BLaER1 (cell line): Measurements from ENCODE around the gene CDCA3.
A peak's percentile ranks its signal among the peaks of the same experiment; 100 is the strongest.
"Not testable (repeated sequence)": the region's sequence is repeated elsewhere in the genome, so short reads cannot be mapped to it uniquely, and the experiment has no call there.

Experiments used
- H3K27ac ChIP-seq: shearing (Covaris generic); formaldehyde crosslinking; 2 replicates; pipeline ENCODE4 v1.8.1; 2022
- H3K27me3 ChIP-seq: shearing (Covaris generic); formaldehyde crosslinking; 2 replicates; pipeline ENCODE4 v1.8.1; 2022
- H3K36me3 ChIP-seq: shearing (Covaris generic); formaldehyde crosslinking; 2 replicates; pipeline ENCODE4 v1.8.1; 2022
- H3K4me1 ChIP-seq: shearing (Covaris generic); formaldehyde crosslinking; 2 replicates; pipeline ENCODE4 v1.8.1; 2022
- H3K4me2 ChIP-seq: shearing (Covaris generic); formaldehyde crosslinking; 2 replicates; pipeline ENCODE4 v1.8.1; 2022
- H3K4me3 ChIP-seq: shearing (Covaris generic); formaldehyde crosslinking; 2 replicates; pipeline ENCODE4 v1.8.1; 2022
- H3K9ac ChIP-seq: shearing (Covaris generic); formaldehyde crosslinking; 2 replicates; pipeline ENCODE4 v1.8.1; 2022
- H3K9me3 ChIP-seq: shearing (Covaris generic); formaldehyde crosslinking; 2 replicates; pipeline ENCODE4 v1.8.1; 2022
- H4K20me1 ChIP-seq: shearing (Covaris generic); formaldehyde crosslinking; 2 replicates; pipeline ENCODE4 v1.8.1; 2022
- Cebpa-rat ChIP-seq: shearing (Covaris generic); IDR thresholded peaks from 2 replicates; pipeline ENCODE4 v1.8.1; 2022

The CDCA3 gene

GRCh38 chr12:6872073-6873048 is 21.3 kb upstream of the CDCA3 start:
- Histone ChIP-seq H3K4me3 (peak overlapping the region; percentile 87), H3K27ac (peak overlapping the region; percentile 86), H3K9me3 (no peaks in the 10 kb centered on the region), H3K9ac (peak overlapping the region; percentile 88), H3K4me2 (peak overlapping the region; percentile 100), H3K36me3 (peaks cover 39% of the 10 kb centered on the region), H3K27me3 (no peaks in the 10 kb centered on the region), H4K20me1 (peaks cover 51% of the 10 kb centered on the region), H3K4me1 (peaks cover 53% of the 10 kb centered on the region)
- no peak for TF ChIP-seq Cebpa-rat

DNA sequence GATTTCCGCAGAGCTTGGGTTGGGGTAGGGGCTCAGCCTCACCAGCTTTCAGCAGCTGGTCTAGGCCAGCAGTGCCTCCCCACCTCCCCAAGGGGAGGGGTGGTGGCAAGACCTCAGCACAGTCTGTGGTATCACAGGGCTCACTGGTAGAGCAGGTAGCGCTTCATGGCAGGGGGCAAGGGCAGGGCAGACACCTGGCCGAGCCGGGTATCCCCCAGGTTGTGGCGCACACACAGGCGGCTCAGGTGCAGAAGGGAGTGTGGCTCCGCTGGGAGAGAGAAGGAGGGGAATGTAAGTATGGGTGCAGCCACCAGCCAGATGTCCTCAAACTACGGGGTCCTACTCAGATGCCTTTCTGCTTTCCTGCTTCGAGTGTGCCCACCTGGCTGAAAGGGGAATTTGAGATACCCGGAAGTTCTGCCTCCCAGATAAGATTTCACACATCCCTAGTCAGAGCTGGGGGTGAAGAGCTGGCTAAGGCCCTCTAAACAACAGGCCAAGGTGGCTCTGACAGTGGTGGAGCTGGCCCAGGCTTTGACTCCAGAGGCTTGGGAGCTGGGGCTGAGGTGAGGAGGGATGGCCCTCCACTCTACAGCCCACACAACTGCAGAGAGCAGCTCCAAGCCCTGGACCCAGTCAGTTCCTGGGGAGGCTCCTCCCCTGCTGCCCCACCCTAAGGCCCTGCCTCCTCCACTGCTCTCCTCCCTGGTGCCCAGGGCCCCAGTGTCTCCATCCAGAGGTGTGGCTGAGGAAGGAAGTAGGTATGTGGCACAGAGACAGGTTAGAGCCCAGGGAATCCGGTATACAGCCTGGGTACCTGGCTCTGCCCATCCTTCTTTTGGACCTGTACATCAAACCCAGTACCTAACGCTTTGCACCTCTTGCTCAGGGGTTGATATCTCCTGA is 20.2 kb upstream of the CDCA3 start:
- no peak for TF ChIP-seq Cebpa-rat
- Histone ChIP-seq H4K20me1 (peaks cover 58% of the 10 kb centered on the region), H3K27ac (peak overlapping the region; percentile 86), H3K9ac (peak overlapping the region; percentile 88), H3K27me3 (no peaks in the 10 kb centered on the region), H3K4me2 (peak overlapping the region; percentile 100), H3K4me1 (peaks cover 61% of the 10 kb centered on the region), H3K36me3 (peaks cover 41% of the 10 kb centered on the region), H3K9me3 (no peaks in the 10 kb centered on the region), H3K4me3 (peak overlapping the region; percentile 87)

GRCh38 chr12:6870304-6870703 is 19.2 kb upstream of the CDCA3 start:
- not testable (repeated sequence) for H3K9me3 ChIP-seq, H3K27me3 ChIP-seq, H3K4me3 ChIP-seq
- H3K9ac ChIP-seq: peak overlapping the region; percentile 98
- peaks cover 66% of the 10 kb centered on the region for H3K4me1 ChIP-seq
- 0 out of 2 replicates have a peak overlapping the region, but pooled peaks have one; percentile 35 for H3K27ac ChIP-seq
- H3K4me2 ChIP-seq: peak overlapping the region; percentile 100
- H4K20me1 ChIP-seq: peaks cover 63% of the 10 kb centered on the region
- H3K36me3 ChIP-seq: peaks cover 41% of the 10 kb centered on the region

DNA sequence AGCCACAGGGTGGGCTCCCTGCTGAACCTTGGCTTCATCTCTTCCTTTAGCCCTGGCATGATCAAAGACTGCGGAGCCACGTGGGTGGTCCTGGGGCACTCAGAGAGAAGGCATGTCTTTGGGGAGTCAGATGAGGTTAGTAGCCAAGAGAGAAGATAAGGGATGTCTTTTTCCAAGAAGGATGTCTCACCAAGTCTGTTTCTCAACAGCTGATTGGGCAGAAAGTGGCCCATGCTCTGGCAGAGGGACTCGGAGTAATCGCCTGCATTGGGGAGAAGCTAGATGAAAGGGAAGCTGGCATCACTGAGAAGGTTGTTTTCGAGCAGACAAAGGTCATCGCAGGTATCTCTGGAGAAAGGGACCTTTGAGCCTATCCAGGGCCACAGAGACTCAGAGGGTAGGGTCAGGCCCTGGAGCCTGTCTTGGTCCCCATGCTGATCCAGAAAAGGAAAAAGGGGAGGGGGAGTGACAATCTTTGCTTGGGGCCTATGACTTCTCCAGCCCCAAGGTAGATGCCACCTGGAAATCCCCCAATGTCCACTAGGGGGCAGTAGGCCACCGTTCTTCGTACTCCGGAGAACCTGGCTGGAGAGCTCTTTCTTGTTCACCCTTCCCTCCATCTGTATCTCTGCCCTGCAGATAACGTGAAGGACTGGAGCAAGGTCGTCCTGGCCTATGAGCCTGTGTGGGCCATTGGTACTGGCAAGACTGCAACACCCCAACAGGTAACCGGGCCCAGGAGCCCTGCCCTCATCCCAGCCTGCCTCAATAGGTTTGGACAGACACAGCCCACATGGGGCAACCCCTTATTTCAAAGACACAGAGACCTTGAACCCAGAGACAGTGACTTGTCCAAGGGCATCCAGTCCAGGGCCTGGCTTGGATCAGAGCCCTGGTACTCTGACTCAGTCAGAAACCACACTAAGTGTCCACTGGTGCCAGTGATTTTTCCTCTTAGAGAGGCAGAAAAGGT is 18.2 kb upstream of the CDCA3 start:
- Histone ChIP-seq H3K27me3 (no peaks in the 10 kb centered on the region), H3K4me2 (peak overlapping the region; percentile 100), H4K20me1 (peaks cover 63% of the 10 kb centered on the region), H3K4me3 (peak overlapping the region; percentile 86), H3K9ac (peak overlapping the region; percentile 98), H3K9me3 (no peaks in the 10 kb centered on the region), H3K36me3 (peaks cover 49% of the 10 kb centered on the region), H3K4me1 (peaks cover 67% of the 10 kb centered on the region), H3K27ac (peak overlapping the region; percentile 96; the same call in 1 of the 2 replicates)
- TF ChIP-seq Cebpa-rat: no peak

GRCh38 chr12:6868211-6869048 is 17.3 kb upstream of the CDCA3 start:
- peaks cover 60% of the 10 kb centered on the region for H3K4me1 ChIP-seq
- peaks cover 58% of the 10 kb centered on the region for H3K36me3 ChIP-seq
- H3K27ac ChIP-seq: peak overlapping the region; percentile 96
- H3K9ac ChIP-seq: peak overlapping the region; percentile 98
- no peak for TF ChIP-seq Cebpa-rat
- peaks cover 63% of the 10 kb centered on the region for H4K20me1 ChIP-seq
- peak overlapping the region; percentile 100 for H3K4me2 ChIP-seq
- H3K4me3 ChIP-seq: peak overlapping the region; percentile 86
- no peaks in the 10 kb centered on the region for H3K27me3 ChIP-seq
- no peaks in the 10 kb centered on the region for H3K9me3 ChIP-seq

DNA sequence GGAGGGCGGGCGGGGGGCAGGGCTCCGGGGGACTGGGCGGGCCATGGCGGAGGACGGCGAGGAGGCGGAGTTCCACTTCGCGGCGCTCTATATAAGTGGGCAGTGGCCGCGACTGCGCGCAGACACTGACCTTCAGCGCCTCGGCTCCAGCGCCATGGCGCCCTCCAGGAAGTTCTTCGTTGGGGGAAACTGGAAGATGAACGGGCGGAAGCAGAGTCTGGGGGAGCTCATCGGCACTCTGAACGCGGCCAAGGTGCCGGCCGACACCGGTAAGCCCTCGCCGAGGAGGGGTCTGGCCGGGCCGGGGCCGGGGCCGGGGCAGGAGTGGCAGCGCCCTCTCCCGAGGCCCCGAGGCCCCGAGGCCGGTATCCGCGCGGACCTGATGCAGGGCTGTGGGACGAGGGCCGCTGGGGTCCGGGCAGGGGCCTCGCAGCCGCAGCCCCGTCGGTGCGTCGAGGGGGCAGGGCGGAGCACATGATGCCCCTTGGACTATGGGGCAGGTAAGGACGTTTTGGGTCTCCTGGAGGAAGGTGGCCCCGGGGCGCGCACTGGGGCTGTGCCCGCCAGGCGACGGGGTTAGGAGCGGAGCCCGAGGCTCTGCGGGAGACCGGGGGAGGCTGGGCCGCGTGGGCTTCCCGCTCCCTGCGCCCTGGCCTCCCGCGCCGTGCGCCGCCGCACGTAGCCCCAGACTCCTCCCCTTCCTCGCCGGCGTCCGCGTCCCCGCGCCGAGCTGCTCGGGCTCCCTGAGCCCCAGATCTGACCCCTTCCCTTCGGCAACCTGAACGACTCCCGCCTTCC is 16.5 kb upstream of the CDCA3 start, which contains the start of gene TPI1:
TPI1 (plus strand) TSS at position 119 of the 798 bp plus-strand sequence; CDS start at position 155, 36 bp downstream.
- Histone ChIP-seq H3K36me3 (peaks cover 66% of the 10 kb centered on the region), H3K4me1 (peaks cover 60% of the 10 kb centered on the region)

DNA sequence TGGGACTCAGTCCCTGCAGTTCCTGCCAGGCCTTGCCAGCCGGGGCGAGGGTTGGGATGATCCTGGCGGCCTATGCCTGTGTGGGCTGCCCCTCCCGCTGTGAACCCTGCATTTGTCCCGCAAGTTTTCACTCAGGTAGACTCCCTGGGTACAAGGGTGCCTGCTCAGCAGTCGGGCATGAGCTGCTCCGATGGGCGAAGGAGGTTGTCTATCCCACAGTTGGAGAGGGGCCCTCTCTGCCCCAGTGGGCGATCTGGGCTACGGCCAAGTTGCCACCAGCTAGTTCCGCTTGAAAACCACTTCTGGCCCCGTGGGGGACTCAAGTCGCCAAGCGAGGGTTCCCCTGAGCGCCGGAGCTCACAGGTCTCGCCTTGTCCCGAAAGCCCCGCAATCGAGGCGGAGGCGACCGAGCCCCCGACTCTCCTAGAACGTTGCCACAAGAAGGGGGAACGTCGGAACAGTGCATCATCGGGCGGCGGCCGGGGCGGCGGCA is 15.9 kb upstream of the CDCA3 start:
- Histone ChIP-seq H4K20me1 (peaks cover 54% of the 10 kb centered on the region), H3K9ac (peak overlapping the region; percentile 71), H3K4me1 (peaks cover 57% of the 10 kb centered on the region), H3K4me2 (peak overlapping the region; percentile 100), H3K9me3 (no peaks in the 10 kb centered on the region), H3K4me3 (peak overlapping the region; percentile 86), H3K27ac (peak overlapping the region; percentile 48), H3K36me3 (peaks cover 73% of the 10 kb centered on the region), H3K27me3 (no peaks in the 10 kb centered on the region)
- TF ChIP-seq Cebpa-rat: no peak

More for the DNA sequence above, 16.5 kb upstream of the CDCA3 start, which contains the start of gene TPI1:
- Histone ChIP-seq H3K4me2 (peak within 1 kb of the TSS; percentile 100), H3K9me3 (no peaks in the 10 kb centered on the region), H3K27me3 (no peaks in the 10 kb centered on the region), H3K4me3 (peak within 1 kb of the TSS; percentile 86), H3K27ac (peak within 1 kb of the TSS; percentile 96), H3K9ac (peak within 1 kb of the TSS; percentile 98), H4K20me1 (peaks cover 60% of the 10 kb centered on the region)
- no peak for TF ChIP-seq Cebpa-rat
